Subcutaneous abdominal adipose tissue (tissue), 5 donors: ENCODE results near the gene PIGU.
A peak's percentile ranks its signal among the peaks of the same experiment; 100 is the strongest.

Source experiments
- H3K27ac ChIP-seq: one replicate; pipeline ENCODE4 v1.7.0; 2013; ENCODE audit warnings: low read depth, mild to moderate bottlenecking, inconsistent platforms, low read length, moderate library complexity
- H3K27me3 ChIP-seq, 5 donors: one replicate each; pipeline ENCODE4 v1.7.0; 2013; ENCODE audit warnings: low read length in 5 of 5, inconsistent platforms in 1 of 5; ENCODE audit not compliant: control insufficient read depth in 5 of 5, insufficient read depth in 4 of 5
- H3K36me3 ChIP-seq, 5 donors: one replicate each; pipeline ENCODE4 v1.7.0; 2013; ENCODE audit warnings: low read length in 5 of 5; ENCODE audit not compliant: control insufficient read depth in 5 of 5, insufficient read depth in 5 of 5
- H3K4me1 ChIP-seq, 5 donors: one replicate each; pipeline ENCODE4 v1.7.0; 2013; ENCODE audit warnings: low read length in 5 of 5, mild to moderate bottlenecking in 3 of 5, moderate library complexity in 1 of 5; ENCODE audit not compliant: control insufficient read depth in 5 of 5, insufficient read depth in 5 of 5
- H3K4me3 ChIP-seq, 5 donors: one replicate each; pipeline ENCODE4 v1.7.0; 2013; ENCODE audit warnings: low read length in 5 of 5, low read depth in 1 of 5
- H3K9ac ChIP-seq, 5 donors: one replicate each; pipeline ENCODE4 v1.7.0; 2013; ENCODE audit warnings: low read length in 5 of 5, mild to moderate bottlenecking in 4 of 5, moderate library complexity in 3 of 5
- H3K9me3 ChIP-seq, 5 donors: one replicate each; pipeline ENCODE4 v1.7.0; 2013; ENCODE audit warnings: low read length in 5 of 5; ENCODE audit not compliant: control insufficient read depth in 5 of 5
- donor health status: healthy.
- donor health status: healthy.
- donor health status: healthy.
- donor health status: healthy.
- donor health status: healthy.

Gene PIGU

DNA sequence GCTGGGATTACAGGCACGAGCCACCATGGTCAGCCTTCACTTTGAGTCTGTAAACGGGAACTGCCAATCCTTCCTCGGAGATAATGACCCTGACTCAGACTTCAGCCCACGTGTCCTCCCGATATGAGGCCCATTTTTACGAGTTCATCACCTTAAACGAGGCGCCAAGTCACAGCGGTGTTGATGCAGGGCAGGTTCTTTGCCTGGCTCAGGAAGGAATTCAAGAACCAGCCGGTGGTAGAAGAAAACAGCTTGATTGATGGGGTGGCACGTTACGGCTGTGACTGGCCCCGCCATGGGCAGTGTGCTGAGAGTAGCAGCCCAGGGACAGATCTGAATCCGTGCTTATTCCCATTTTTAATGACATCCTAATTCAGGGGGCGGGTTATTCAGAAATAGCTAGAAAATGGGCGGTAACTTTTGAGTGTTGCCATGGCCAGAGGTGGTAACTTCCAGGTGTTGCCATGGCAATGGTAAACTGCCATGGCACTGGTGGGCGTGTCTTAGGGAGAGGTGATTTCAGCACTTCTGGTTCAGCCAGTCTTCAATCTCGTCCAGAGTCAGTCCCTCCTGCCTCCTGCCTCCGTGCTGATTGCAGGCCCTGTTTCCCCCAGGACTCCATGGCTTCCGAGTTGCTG lies 127.5 kb downstream of the PIGU start:
- Histone ChIP-seq H3K4me3 (no peak overlapping the region), H3K9me3 (no peaks in the 10 kb centered on the region), H3K27ac (no peak overlapping the region), H3K4me1 (peaks cover 0 to 3% (median 2%) of the 10 kb centered on the region in 5 donors), H3K27me3 (no peaks in the 10 kb centered on the region), H3K36me3 (no peaks in the 10 kb centered on the region), H3K9ac (no peak overlapping the region)

DNA sequence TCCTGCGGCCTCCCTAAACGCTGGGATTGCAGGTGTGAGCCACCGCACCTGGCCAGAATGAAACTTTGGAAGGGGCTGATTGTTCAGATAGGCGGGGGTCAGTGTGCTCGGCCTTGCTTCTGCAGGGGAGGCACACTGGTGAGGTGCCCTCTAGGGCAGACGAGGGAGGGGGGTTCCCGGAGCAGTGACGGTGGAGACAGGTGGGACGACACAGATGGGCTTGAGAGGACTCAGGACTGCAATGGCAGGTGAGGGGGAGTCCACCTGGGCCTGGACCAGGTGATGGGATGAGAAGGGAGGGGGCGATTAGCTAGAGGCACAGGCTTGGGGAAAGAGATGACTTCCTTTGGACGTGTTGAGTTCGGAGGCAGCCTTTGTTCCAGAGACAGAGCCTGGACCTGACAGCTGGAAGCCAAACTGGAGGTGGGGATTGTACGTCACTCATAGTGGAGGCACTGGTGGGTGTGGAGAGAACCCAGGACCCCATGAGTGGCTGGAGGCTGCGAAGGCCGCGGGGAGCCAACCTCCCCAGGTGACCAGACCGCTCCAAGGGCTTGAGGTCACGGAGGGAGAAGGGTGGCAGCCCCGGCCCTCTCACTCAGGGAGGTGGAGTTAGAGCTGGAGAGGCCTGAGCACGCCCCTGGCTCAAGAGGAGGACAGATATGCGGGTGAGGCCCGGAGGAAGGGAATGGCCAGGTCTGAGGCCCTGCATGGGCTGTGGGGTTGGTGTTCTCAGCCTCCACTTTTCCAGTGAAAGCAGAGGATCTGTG lies 128.9 kb downstream of the PIGU start:
- H3K27ac ChIP-seq, result no peak overlapping the region
- no peaks in the 10 kb centered on the region for H3K36me3 ChIP-seq
- H3K9me3 ChIP-seq, result no peaks in the 10 kb centered on the region
- H3K4me1 ChIP-seq, result peaks cover 0 to 5% (median 4%) of the 10 kb centered on the region in 5 donors
- no peak overlapping the region for H3K4me3 ChIP-seq
- no peaks in the 10 kb centered on the region for H3K27me3 ChIP-seq
- H3K9ac ChIP-seq, result no peak overlapping the region

DNA sequence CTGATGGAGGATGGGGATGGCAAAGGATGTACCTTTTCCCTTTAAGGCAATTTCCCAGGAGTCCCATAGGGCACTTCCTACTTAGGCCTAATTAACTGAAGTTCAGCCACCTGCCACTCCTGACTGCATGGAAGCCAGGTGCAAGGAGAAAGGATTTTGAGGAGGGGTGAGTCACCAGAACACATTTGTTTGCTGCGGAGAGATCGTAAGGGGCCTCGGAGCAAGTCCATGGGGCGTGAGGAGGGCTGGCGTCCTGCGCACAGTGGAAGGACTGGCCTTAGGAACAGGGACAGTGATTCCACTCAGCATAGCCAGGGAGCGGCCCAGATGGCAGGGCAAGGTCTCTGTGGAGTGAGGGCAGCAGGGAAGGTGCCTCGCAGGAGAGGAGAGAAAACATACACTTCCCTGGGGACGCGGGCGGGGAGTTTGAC lies 130.1 kb downstream of the PIGU start:
- H3K9me3 ChIP-seq, result no peaks in the 10 kb centered on the region
- no peak overlapping the region for H3K27ac ChIP-seq
- H3K36me3 ChIP-seq, result peaks cover 0 to 9% (median 5%) of the 10 kb centered on the region in 5 donors
- no peak overlapping the region for H3K4me3 ChIP-seq
- peaks cover 0 to 5% (median 4%) of the 10 kb centered on the region in 5 donors for H3K4me1 ChIP-seq
- H3K9ac ChIP-seq, result no peak overlapping the region
- H3K27me3 ChIP-seq, result no peaks in the 10 kb centered on the region

DNA sequence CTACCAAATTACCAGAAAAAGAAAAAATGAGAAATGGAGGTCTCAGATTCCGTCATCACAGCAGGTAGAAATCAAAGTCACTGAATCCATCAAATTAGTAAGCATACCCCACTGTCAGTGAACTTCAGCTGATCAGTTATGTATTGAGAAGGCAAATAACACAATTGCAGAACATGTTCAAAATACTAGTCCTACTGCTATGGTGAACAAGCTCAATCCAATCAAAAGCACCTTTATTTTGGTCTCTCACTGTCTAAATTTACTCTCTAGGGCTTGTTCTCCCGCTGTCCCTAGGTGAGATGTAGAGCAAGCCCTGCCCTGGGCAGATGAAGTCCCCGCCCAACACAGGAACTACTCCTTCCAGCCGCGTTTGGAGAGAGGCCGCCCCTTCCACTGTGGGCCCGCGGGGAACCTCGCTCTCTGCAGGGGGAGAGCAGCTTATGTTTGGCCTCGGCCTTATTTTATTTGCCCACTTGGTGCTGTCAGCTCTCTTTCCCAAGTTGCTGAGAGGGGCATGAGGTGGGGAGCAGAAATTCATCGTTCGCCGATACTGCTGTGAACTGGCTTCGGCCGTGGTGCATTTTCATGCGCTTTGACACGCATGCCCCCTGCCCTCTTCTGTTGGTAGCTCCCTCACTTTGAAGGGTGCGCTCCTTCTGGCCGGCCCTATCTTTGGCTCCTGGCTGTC lies 132.6 kb downstream of the PIGU start:
- H3K9me3 ChIP-seq, result no peaks in the 10 kb centered on the region
- peaks cover 0 to 34% (median 26%) of the 10 kb centered on the region in 5 donors for H3K36me3 ChIP-seq
- H3K27me3 ChIP-seq, result no peaks in the 10 kb centered on the region
- peak overlapping the region in 1 of 5 donors; percentile 27 for H3K9ac ChIP-seq
- no peak overlapping the region for H3K27ac ChIP-seq
- H3K4me3 ChIP-seq, result peak overlapping the region in 2 of 5 donors; percentile 24 to 42
- H3K4me1 ChIP-seq, result peaks cover 0 to 14% (median 5%) of the 10 kb centered on the region in 5 donors

DNA sequence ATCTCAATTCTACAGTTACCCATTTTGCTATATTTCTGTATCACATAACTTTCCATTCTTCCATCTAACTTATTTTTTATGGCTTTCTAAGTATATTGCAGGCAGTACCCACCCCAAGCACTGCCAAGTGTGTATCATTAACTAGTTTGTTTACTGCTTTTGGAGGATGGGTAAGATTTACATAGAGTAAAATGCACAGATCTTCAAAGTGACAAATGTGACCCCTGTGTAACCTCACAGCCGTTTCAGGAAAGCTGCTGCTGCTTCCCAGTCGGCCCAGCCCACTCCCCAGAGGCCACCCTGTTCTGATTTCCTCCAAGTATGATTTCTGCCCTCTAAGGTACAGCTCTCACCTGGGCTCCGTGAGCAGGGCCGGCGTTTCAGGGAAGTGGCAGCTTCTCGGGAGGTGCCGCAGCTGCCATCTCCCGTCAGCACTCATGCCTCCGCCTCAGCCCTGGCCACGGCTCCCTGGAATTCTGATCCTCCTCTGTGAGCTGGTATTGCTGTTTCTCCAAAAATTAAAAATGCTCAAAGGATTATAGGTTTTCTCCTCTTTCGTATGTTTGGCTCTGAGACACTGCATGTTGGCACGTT lies 133.3 kb downstream of the PIGU start:
- Histone ChIP-seq H3K9me3 (no peaks in the 10 kb centered on the region), H3K27ac (no peak overlapping the region), H3K27me3 (no peaks in the 10 kb centered on the region), H3K36me3 (peaks cover 0 to 40% (median 28%) of the 10 kb centered on the region in 5 donors), H3K4me3 (no peak overlapping the region), H3K9ac (no peak overlapping the region), H3K4me1 (peaks cover 0 to 14% (median 5%) of the 10 kb centered on the region in 5 donors)

DNA sequence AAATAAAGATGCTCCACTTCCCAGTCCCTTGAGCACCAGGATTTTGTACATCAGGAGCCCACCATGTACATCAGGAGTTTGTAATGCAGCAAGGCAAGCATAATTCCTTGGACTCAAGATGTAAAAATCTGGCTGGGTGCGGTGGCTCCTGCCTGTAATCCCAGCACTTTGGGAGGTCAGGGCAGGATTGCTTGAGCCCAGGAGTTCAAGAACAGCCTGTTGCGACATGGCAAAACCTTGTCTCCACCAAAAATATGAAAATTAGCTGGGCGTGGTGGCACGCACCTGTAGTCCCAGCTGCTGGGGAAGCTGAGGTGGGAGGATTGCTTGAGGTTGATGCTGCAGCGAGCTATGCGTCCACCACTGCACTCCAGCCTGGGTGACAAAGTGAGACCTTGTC lies 134.5 kb downstream of the PIGU start:
- no peak overlapping the region for H3K4me3 ChIP-seq
- no peaks in the 10 kb centered on the region for H3K9me3 ChIP-seq
- no peak overlapping the region for H3K27ac ChIP-seq
- H3K27me3 ChIP-seq, result no peaks in the 10 kb centered on the region
- no peak overlapping the region for H3K9ac ChIP-seq
- peaks cover 0 to 46% (median 32%) of the 10 kb centered on the region in 5 donors for H3K36me3 ChIP-seq
- H3K4me1 ChIP-seq, result peaks cover 0 to 14% (median 5%) of the 10 kb centered on the region in 5 donors

DNA sequence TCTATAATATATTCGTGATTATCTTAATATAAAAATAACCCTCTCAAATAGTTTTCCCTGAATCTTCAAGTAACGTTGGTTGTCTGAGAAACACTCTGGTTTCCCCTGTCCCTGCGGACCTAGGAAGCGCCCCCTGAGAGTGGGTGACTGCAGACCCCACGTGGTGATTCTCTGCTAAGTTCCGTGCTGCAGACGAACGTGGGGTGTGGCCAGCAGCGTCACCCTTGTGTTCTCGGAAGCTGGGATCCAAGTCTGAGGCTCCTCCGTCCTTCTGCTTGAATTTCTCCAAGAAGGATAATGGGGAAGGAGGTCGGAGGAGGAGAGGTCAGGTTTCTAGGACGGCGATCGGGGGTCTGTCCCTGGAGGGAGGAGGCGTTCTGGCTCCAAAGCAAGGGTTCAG lies 135.0 kb downstream of the PIGU start:
- Histone ChIP-seq H3K36me3 (peaks cover 0 to 51% (median 37%) of the 10 kb centered on the region in 5 donors), H3K4me1 (peaks cover 0 to 14% (median 5%) of the 10 kb centered on the region in 5 donors), H3K4me3 (no peak overlapping the region), H3K9ac (no peak overlapping the region), H3K27ac (no peak overlapping the region), H3K27me3 (no peaks in the 10 kb centered on the region), H3K9me3 (no peaks in the 10 kb centered on the region)

DNA sequence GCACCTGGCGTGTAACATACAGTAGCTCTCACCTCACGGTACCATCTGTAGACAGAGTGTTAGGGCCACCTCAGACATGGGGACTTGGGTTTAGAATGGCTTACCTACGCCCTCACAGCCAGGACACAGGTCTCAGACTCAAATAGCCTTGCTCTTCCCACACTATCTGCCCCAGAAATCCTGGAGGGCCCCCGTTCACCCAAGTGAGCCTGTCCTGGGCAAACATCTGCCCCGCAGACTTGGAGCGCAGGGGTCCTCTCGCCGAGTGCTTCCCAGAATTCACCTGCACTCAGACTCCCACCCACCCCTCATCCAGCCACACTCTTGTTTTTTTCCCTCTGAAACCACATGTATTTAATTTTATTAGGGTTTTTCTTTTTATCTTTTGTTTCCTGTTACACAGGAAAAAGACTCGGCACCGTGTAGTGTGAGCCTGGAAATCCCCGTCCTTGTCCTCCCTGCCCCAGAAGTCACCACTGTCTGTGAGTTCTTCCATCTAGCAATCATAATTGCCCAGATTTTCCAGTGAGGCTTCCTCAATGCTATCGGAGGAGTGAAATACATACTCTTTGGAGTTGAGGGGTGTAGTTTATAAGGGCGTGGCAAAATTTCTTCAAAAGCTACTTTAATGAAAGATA lies 135.5 kb downstream of the PIGU start:
- peaks cover 0 to 55% (median 40%) of the 10 kb centered on the region in 5 donors for H3K36me3 ChIP-seq
- no peaks in the 10 kb centered on the region for H3K9me3 ChIP-seq
- H3K27ac ChIP-seq, result no peak overlapping the region
- H3K4me1 ChIP-seq, result peaks cover 0 to 14% (median 5%) of the 10 kb centered on the region in 5 donors
- no peaks in the 10 kb centered on the region for H3K27me3 ChIP-seq
- no peak overlapping the region for H3K4me3 ChIP-seq
- H3K9ac ChIP-seq, result no peak overlapping the region

DNA sequence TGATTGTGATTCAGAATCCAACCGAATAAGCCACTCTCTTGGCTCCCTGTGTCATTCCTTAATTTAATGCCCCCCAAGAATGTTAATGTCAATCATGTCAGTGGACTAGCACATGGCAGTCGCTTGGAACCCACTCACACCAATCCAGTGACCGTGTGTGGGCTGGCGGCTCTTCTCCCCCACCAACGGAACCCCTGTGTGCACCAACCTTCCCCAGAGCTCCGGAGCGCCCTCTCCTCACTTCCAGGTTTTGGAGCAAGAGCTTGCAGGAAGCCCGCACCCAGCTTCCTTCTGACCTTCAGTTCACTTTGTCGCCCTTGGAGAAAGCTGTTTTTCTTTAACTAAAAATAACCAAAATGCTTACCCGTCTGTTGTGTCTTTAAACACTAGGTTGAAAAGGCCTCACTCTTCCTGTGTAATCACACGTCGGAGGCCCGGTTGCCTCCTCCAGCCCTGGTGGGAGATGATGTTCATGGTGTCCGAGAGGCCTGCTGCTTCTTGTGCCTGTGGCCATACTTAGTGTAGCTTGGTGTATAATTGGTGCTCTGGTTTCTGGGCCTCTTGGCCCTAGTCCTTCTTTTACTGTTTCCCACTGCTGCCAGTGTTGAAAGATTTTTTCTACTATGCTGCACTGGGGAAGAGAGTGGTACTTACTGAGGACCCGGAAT lies 136.2 kb downstream of the PIGU start:
- H3K9me3 ChIP-seq, result no peaks in the 10 kb centered on the region
- no peaks in the 10 kb centered on the region for H3K27me3 ChIP-seq
- H3K4me1 ChIP-seq, result peaks cover 0 to 14% (median 5%) of the 10 kb centered on the region in 5 donors
- H3K36me3 ChIP-seq, result peaks cover 0 to 61% (median 46%) of the 10 kb centered on the region in 5 donors
- no peak overlapping the region for H3K27ac ChIP-seq
- H3K9ac ChIP-seq, result no peak overlapping the region
- H3K4me3 ChIP-seq, result no peak overlapping the region
